Kidney epithelial cell (primary cell): ENCODE data around the gene ZMYND11. TPM values are rescaled to one million over a fixed set of nuclear protein-coding genes. Genes with fewer than 3 reads are reported as not detected.
"Not testable (repeated sequence)": the region's sequence is repeated elsewhere in the genome, so short reads cannot be mapped to it uniquely, and the experiment has no call there.

ENCODE experiments used
- DNase-seq: peaks from one replicate; pipeline ENCODE4 v3.0.0-alpha.2; 2010; ENCODE audit warnings: low read depth
- H3K27me3 ChIP-seq: 2 replicates; pipeline ENCODE4 v1.6.0; 2011; ENCODE audit warnings: low read length; ENCODE audit not compliant: control insufficient read depth, insufficient read depth
- H3K36me3 ChIP-seq: 2 replicates; pipeline ENCODE4 v1.5.1; 2011; ENCODE audit warnings: low read length; ENCODE audit not compliant: control insufficient read depth, insufficient read depth
- H3K4me3 ChIP-seq: 2 replicates; pipeline ENCODE4 v1.5.1; 2011; ENCODE audit warnings: low read depth, mild to moderate bottlenecking, control low read depth, low read length
- total RNA-seq: library from RNA; depleted of rRNA; stranded (reverse); fragments of >200 nt; gene quantifications from 2 replicates; pipeline ENCODE4 v1.2.3, GENCODE V29; 2015
- TF ChIP-seq, protein P1 (sequence below): IDR thresholded peaks from 2 replicates; pipeline ENCODE4 v1.5.1; 2011; ENCODE audit warnings: mild to moderate bottlenecking, moderate library complexity, low read length, control low read depth, inconsistent platforms; ENCODE audit not compliant: insufficient read depth, poor library complexity, severe bottlenecking

Gene ZMYND11
- total RNA-seq, 1 donor from 2014 or later: 60.0 TPM

DNA sequence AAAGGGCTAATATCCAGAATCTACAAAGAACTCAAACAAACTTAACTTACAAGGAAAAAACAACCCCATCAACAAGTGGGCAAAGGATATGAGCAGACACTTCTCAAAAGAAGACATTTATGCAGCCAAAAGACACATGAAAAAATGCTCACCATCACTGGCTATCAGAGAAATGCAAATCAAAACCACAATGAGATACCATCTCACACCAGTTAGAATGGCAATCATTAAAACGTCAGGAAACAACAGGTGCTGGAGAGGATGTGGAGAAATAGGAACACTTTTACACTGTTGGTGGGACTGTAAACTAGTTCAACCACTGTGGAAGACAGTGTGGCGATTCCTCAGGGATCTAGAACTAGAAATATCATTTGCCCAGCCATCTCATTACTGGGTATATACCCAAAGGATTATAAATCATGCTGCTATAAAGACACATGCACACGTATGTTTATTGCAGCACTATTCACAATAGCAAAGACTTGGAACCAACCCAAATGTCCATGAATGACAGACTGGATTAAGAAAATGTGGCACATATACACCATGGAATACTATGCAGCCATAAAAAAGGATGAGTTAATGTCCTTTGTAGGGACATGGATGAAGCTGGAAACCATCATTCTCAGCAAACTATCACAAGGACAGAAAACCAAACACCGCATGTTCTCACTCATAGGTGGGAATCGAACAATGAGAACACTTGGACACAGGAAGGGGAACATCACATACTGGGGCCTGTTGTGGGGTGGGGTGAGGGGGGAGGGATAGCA is 130.7 kb downstream of the ZMYND11 start:
- DNase-seq, H3K4me3 ChIP-seq, H3K27me3 ChIP-seq, H3K36me3 ChIP-seq: not testable (repeated sequence)

DNA sequence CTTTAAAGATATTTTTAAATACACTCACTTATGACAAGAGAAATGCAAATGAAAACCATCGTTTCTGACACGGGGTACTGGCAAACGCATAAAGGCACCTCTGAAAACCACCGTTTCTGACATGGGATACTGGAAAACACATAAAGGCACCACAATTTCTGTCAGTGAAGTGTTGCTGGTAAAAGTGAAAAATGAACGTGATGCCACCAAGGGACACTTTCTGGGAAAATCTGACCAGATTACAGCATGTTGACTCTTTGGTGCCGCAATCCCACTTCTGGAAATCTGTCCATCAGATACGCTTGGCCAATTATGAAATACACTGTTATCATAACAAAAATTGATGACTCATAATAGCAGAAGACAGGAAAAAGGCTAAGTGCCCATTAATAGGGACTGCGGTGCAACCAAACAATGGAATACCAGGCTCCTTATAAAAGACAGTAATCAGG is 131.7 kb downstream of the ZMYND11 start:
- H3K36me3 ChIP-seq: no peaks in the 10 kb centered on the region
- TF ChIP-seq, protein P1, sequence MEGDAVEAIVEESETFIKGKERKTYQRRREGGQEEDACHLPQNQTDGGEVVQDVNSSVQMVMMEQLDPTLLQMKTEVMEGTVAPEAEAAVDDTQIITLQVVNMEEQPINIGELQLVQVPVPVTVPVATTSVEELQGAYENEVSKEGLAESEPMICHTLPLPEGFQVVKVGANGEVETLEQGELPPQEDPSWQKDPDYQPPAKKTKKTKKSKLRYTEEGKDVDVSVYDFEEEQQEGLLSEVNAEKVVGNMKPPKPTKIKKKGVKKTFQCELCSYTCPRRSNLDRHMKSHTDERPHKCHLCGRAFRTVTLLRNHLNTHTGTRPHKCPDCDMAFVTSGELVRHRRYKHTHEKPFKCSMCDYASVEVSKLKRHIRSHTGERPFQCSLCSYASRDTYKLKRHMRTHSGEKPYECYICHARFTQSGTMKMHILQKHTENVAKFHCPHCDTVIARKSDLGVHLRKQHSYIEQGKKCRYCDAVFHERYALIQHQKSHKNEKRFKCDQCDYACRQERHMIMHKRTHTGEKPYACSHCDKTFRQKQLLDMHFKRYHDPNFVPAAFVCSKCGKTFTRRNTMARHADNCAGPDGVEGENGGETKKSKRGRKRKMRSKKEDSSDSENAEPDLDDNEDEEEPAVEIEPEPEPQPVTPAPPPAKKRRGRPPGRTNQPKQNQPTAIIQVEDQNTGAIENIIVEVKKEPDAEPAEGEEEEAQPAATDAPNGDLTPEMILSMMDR: no peak
- DNase-seq: no peak

DNA sequence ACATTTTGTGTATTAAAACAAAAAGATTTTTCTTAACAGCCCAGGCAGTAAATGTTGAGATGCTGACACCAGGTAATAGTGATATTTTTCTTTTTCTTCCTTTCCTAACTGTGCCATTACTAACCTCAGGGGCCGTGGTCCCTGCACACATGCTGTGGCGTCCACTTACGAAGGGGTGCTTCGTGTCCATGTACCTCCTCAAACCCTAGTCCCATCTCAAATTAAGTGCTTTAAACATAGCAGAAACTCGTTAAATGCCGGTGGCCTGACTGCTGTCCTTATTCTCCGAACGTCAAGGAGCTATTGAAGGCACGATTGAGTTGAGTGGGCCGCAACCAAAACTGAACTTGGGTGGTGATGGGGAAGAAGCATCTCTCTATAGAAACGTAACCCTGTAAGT is 132.4 kb downstream of the ZMYND11 start:
- H3K4me3 ChIP-seq: no peak overlapping the region
- TF ChIP-seq, protein P1: no peak
- DNase-seq: no peak
- H3K27me3 ChIP-seq: no peaks in the 10 kb centered on the region
- no peaks in the 10 kb centered on the region for H3K36me3 ChIP-seq

More for the DNA sequence above, 131.7 kb downstream of the ZMYND11 start:
- Histone ChIP-seq H3K4me3 (no peak overlapping the region), H3K27me3 (no peaks in the 10 kb centered on the region)

DNA sequence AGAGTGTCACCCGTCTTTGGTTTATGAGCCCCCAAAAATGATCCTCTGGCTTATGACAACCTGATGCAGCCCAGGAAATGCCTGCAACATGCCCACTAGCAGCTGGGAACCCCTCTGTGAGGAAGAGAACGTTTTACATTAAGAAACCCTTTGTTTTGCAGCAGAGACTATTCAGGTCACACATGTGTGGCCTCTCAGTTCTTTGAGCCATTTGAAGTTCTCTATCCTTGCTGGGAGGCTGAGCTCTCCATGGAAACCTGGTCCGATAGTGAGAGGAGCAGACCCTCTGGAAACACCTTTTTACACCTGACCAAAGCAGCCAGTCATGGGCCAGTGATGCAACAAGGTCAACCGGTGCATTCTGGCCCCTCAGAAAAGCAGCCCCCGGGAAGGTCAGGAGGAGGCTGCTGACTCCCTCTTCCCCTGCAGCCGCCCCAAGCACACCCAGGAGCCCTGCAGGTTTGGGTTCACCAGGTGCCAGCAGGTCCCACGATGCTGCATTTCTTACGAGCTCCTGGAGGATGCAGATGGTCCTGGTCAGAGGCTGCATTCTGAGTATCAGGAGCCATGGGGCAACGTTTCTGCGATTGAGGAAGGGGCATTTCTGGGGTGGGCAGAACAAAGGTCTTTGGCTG is 134.3 kb downstream of the ZMYND11 start:
- H3K4me3 ChIP-seq: no peak overlapping the region
- H3K27me3 ChIP-seq: no peaks in the 10 kb centered on the region
- no peaks in the 10 kb centered on the region for H3K36me3 ChIP-seq
- TF ChIP-seq, protein P1: no peak
- no peak for DNase-seq

DNA sequence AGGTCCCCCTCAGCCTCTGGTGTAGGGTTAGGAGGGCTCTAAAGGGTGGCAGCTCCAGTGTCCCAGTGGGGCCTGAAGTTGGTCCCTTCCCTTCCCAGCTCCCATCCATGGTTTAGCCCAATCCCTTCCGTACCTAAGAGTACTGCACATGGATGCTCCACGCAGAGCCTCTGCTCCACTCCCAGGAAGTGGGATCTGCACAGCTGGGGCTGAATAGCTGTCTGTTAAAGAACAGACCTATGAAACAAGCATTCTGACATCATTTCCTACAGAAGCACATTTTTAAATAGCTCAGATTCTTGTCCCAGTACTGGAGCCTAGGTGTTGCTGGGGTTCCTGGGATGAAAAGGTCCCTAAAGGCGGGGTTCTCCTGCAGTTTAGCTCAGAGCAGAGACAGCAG is 135.9 kb downstream of the ZMYND11 start:
- H3K27me3 ChIP-seq: no peaks in the 10 kb centered on the region
- H3K36me3 ChIP-seq: no peaks in the 10 kb centered on the region
- H3K4me3 ChIP-seq: no peak overlapping the region
- no peak for DNase-seq
- TF ChIP-seq, protein P1: no peak

DNA sequence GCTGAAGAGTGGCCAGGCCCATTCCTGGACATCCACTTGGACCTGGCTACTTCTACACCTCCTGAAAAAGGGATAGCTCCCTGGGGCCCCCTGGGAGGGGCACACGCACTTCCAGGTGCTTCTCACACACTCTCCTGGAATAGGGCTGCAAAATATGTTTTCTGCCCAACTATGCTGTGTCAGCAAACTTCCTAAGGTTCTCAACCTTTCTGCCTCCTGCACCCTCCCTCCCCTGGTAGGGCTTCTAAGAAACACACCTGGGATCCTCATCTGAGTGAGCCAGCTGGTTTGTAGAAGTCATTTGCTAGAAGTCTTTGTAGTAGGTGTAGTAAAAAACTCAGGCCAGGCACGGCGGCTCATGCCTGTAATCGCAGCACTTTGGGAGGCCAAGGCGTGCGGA is 136.5 kb downstream of the ZMYND11 start:
- Histone ChIP-seq H3K36me3 (no peaks in the 10 kb centered on the region), H3K27me3 (no peaks in the 10 kb centered on the region), H3K4me3 (no peak overlapping the region)
- TF ChIP-seq, protein P1: no peak
- no peak for DNase-seq
